Hematopoietic multipotent progenitor cell treated with erythropoietin and hydrocortisone succinate and interleukin-3 and kit ligand, for 17 days (in vitro differentiated cells): ENCODE results near the gene ANKRD52.
A peak's percentile ranks its signal among the peaks of the same experiment; 100 is the strongest.
"Not testable (repeated sequence)": the region's sequence is repeated elsewhere in the genome, so short reads cannot be mapped to it uniquely, and the experiment has no call there.

Source experiments
- DNase-seq: peaks from one replicate; pipeline ENCODE4 v3.0.0-alpha.2; 2015; ENCODE audit warnings: low spot score

The ANKRD52 gene

DNA sequence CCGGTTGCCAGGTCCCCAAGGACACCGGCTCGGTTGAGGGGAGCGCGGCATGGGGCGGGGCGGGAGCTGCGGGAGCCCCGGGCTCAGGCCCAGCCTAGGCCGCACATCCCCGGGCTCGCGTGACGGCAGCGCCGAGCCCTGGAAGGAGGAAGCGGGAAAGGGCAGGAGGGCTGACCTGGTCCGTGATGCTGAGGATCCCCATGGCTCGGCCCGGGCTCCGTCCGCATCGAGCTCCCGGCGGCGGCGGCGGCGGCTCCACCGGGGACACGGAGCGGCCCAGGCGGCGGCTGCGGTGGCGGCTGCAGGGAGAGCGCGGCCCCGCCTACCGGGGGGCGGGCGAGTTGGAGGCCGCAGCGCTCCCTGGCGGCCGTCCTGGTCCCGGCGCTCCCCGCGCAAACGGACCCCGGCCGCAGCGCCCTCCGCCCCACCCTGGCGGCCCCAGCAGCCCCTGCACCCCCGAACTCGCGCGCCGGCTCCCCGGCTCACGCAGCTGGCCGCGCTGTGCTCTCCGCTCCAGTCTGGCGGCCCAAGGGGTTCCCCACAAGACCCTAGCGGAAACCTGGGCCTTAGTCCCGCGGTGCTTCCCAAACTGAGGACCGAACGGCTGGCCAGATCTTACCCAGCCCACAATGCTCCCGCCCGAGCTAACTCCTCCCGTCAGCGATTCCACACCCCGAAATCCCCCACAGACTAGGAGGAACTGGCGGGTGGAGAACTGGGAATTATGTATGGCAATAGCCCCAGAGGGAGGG lies at the start of gene ANKRD52:
Gene ANKRD52 (minus strand): TSS at position 317 of the 752 bp plus-strand sequence. CDS start 115 bp downstream, at position 202.
- peak; percentile 86 for DNase-seq

DNA sequence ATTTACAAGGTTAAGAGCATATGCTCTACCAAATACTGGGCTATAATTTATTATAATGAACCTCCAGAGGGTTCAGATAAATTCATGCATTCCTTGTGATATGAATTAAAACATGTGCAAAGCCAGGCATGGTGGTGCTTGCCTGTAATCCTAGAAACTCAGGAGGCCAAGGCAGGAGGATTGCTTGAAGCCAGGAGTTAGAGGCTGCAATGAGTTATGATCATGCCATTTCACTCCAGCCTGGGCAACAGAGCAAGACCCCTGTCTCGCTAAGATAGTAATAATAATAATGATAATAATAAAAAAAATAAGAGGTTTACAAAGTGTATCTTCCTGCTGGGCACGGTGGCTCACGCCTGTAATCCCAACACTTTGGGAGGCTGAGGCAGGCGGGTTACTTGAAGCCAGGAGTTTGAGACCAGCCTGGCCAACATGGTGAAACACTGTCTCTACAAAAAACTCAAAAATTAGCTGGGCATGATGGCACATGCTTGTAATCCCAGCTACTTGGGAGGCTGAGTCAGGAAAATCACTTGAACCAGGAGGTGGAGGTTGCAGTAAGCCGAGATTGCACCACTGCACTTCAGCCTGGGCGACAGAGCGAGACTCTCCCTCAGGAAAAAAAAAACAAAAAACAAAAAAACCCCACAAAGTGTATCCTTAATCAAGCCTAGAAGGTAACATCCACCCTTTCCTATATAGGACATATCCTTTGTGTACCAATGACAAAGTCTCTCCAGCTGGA lies 49.2 kb upstream of the ANKRD52 start:
- no peak for DNase-seq

DNA sequence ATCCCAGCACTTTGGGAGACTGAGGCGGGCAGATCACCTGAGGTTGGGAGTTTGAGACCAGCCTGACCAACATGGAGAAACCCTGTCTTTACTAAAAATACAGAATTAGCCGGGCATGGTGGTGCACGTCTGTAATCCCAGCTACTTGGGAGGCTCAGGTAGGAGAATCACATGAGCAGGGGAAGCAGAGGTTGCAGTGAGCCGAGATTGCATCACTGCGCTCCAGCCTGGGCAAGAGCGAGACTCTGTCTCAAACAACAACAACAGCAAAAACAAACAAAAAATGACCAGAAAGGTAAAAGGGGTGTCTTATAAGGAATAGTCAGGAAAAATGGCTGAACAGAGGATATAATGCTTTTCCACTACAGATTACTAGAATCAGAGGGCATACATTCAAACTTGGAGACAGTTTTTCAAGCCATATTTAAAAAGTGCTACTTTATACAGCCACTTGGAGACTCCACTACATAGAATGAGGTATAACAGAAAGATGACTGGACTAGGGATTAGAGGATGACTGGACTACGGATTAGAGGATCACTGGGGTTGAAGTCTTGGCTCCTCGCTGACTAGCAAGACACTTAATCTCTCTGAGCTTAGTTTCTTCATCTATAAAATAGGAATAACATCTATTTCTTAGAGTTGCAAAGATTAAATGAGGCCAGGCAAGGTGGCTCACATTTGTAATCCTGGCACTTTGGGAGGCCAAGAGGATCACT lies 46.8 kb upstream of the ANKRD52 start:
- no peak for DNase-seq

DNA sequence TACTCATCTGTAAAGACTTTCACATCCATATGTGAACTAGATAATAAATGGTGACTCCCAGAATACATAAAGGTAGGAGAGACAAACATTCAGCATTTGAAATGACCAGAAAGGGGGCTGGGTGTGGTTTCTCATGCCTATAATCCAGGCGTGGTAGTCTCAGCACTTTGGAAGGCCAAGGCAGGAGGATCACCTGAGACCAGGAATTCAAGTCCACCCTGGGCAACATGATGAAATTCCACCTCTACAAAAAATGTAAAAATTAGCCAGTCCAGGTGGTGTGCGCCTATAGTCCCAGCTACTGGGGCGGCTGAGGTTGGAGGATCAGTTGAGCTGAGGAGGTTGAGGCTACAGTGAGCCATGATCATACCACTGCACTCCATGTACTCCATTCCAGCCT lies 46.1 kb upstream of the ANKRD52 start:
- DNase-seq: no peak

DNA sequence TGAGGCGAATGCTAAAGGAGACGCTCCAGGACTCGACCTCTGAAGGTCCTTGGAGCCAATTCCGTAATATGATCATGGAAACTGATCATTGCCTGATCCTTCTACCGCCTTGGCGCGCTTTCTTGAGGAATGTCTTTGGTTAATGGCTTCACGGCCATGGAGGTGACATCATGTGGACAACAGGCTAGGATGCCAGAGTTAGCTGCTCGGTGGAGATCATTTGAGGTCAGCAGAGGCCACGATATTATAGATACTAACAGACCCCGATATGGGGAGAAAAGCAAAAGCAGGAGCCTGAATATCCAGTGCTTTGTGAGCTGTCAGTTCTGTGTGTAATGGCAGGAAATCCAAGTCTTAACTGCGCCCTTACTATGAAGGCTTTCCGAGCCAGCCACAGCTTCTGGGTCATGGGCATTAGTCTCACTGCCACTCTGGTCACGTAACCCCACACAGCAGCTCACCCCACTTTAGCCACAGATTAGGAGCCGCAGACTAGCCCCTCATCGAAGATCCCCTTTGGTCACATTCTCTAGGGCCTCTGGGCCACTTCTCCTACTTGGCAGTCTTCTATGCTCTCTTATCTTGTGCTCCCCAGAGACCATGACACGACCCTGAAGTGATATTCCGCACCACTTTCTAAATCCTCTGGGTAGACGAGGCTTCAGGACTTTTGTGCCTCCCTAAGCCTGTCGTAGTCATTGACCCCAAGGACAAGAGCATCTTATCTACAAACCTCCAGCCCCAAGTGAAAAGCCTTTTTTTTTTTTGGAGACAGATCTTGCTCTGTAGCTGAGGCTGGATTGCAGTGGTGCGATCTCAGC lies 42.7 kb upstream of the ANKRD52 start:
- DNase-seq: no peak

DNA sequence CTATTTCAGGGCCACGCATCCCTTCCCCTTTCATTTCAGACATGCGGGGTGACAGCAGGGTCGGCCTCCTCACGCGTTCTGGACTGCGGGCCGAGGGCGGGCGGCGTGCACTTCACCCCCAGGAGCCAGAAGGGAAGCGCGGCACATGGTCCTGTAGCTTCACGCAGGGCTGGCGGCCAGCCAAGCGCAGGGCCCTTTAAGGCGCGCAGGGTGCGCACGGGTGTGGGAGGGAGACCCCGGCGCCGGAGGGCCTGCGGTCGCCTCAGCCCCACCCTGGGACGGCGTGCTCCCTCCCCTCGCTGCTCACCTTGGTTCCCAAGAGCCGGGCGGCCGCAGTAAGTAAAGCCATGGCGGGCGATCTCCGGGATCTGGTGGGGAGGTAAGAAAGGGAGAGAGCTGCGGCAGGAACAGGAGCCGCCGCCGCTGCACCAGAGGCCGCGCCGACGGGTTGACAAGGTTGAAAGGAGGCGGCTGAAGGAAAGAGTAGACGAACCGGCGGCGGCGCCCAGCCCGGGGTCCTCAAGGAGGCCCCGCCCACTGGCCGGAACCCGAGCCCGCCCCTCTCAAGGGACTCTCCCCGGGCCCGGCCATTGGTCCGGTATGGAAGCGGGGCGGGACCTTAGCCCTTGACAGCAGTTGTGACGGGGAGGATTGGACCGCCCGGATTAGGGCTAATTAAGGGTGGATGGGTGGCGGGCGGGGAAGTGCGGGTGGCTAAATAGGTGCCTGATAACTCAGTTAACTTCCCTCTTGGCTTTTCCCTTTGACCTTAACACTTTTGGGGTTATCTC lies 41.9 kb upstream of the ANKRD52 start, which contains the start of gene CS:
Gene CS (minus strand): TSS at position 478 of the 791 bp plus-strand sequence. CDS start 129 bp downstream, at position 349.
- peak; percentile 99 for DNase-seq

DNA sequence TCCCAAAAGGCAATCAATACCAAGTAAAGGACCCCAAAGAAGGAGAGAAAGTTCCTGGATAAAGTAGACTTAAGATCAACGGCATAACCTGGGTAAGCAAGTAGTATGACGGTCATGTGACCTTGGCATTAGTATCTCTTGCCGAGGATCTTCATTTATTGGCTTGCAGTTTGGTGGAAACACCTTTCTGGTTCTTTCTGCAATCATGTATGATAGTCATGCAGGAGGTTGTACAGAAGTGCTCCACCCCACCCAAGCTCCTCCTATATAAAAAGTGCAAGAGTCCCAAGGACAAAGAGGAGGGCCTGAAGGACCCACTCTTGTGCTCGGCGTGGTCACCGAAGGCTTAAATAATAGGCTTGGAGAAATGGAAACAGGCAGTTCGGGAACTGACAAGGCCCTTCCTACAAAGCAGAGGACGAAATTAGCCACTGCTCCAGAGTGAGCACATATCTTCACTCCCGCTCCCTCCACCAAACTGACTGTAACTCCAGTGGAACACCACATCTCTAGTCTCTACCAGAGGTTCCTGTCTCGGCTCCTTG lies 41.2 kb upstream of the ANKRD52 start:
- peak; percentile 60 for DNase-seq

GRCh38 chr12:56298828-56299227 lies 40.6 kb upstream of the ANKRD52 start:
- no peak for DNase-seq

DNA sequence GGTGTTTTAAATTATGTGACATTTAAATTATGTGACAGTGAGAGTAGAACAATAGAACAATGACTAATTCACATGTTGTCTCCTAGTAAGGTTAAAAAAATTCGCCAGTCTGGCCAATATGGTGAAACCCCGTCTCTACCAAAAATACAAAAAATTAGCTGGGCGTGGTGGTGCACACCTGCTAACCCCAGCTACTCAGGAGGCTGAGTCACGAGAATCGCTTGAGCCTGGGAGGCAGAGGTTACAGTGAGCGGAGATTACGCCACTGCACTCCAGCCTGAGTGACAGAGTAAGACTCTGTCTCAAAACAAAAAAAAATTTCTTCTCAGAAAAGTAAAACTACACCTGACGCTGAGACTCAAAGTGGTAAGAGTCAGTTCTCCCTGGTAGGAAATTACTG lies 39.2 kb upstream of the ANKRD52 start:
- DNase-seq: no peak

- DNase-seq: no peak
These were observed 38.1 kb upstream of the ANKRD52 start for GRCh38 chr12:56296295-56296694.

DNA sequence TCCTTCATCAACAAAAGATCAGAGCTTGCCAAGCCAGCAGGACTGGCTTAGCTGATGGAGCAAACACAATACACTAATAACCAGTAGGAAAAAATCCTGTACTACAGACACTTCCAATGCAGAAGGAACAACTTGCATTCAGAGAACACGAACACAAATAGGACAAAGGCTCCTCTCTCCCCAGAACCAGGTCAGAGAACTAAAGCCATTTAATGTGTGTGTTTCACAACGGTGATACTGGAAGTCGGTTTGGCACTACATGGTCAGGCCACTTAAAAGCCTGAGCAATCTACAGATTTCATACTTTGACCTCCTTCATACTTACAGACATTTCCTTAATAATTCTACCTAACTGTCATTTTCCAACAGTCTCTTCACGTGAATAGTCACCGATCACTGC lies 35.6 kb upstream of the ANKRD52 start:
- no peak for DNase-seq

DNA sequence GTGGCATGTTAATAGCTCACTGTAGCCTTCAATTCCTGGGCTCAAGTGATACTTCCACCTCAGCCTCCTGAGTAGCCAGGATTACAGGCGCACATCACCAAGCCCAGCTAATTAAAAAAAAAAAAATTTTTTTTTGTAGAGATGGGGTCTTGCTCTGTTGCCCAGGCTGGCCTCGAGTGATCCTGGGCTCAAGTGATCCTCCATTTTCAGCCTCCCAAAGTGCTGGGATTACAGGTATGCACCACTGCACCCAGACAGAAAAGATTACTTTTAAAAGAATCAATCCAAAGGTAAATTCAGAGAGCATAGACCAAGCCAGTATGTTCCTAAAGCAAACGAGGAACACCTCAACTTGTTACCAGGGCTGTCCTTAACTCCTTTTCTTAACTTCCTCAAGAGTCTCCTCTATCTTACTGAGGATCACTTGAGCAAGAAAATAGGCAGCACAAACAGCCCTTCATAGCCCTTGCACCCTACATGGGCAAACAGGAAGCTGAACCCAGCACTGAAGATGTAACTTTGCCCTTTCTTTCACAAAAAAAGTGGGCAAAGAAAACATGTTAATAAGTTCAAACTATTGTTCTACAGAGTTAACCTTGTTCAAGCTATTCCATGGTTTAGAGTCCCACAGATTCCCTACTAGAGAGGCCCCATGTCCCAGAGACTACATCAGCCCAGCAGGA lies 30.7 kb upstream of the ANKRD52 start:
- no peak for DNase-seq

DNA sequence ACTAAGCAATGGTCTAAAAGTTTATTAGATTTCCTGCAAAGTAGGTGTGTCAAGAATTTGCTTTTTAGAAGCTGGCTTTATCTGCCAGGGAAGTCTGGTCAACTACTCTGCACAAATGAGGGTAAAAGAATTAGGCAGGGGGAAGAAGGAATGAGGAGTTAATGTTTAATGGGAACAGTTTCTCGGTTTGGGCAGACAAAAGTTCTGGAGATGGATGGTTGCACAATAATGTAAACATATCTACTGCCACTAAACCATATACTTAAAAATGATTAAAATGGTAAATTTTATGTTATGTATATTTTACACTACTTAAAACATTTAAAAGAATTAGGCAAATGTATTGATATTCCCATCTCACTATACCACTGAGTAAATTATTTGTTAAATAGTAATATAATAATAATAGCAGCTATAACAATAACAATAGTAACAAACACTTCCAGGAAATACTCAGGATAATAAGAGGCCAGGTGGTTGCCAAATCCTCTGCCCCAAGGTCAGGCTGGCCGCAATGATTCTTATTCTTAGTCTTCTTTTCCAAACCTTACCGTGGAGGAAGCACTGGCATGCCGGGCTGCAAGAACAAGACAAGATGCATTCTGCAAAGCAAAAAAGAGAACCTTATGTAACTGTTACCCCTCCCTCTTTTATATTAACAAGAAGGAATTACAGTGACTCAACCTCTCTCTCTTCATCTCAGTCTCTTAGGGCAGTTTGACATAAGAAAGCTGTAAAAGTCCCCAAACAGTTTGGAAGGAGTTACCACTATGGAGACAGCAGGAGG lies 28.1 kb upstream of the ANKRD52 start:
- DNase-seq: no peak

GRCh38 chr12:56284263-56284662 lies 26.1 kb upstream of the ANKRD52 start:
- not testable (repeated sequence) for DNase-seq

- no peak for DNase-seq
These were observed 24.4 kb upstream of the ANKRD52 start for GRCh38 chr12:56282579-56282978.

DNA sequence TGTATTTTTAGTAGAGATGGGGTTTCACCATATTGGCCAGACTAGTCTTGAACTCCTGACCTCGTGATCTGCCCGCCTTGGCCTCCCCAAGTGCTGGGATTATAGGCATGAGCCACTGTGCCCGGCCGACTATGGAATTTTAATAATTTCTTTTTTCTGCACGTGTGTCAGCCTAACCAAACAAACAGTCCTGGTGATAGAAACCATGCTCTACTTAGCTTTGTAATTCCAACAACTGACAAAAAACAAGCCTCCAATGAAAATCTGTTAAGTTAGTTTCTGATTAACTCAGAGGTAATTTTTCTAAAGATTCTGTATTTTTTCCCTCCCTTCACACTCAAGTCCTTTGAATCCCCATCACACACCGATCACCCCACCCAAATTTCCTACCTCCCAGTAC lies 23.8 kb upstream of the ANKRD52 start:
- DNase-seq: no peak

GRCh38 chr12:56280849-56281248 lies 22.7 kb upstream of the ANKRD52 start:
- DNase-seq: no peak

DNA sequence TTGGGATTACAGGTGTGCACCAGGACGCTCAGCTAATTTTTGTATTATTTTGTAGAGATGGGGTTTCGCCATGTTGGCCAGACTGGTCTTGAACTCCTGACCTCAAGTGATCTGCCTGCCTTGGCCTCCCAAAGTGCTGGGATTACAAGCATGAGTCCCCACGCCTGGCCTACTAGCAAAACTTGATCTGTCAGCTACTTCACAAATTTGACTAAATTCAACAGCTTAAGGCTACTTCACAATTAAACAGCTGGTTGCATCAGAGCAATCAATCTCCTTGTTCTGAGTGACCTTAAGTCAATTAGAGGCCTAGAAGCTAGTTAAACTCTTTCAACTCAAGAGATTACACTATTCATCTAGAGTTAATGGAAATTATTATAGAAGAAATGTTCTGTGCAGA lies 20.7 kb upstream of the ANKRD52 start:
- DNase-seq: no peak

GRCh38 chr12:56274299-56274698 lies 16.1 kb upstream of the ANKRD52 start:
- no peak for DNase-seq
